Measurements from ENCODE around the gene KRT32.

DNA sequence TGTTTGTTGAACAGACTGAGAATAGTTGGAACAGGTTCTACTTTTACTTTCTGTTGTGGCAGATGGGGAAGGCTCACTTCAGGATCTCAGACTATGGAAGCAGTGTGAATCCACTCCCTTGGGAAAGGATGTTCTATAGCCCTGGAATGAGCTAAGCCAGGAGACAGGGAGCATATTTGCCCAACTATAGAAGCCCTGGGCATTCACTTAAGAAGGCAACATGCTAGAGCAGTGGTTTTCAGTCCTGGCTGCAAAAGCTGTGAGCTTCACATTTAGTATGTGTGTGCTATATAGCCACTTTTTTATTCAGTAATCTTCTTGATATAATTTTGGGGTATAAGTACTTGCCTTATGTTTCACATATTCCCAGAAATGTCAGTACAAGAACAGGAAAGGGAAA lies 1.2 kb upstream of the KRT32 start:
- no peak for TF ChIP-seq EZH2 (IDR thresholded peaks at IDR 0.05; ENCODE audit: insufficient read depth, poor library complexity, severe bottlenecking)
- no peak for TF ChIP-seq EZH2phosphoT487 (IDR thresholded peaks at IDR 0.05; ENCODE audit: insufficient read depth, low read depth)

Measured in GM23248 (cell line).